ENCODE data around the gene LCP1.

Gene LCP1

GRCh38 chr13:46101484-46102254 lies 80.3 kb downstream of the LCP1 start:
- TF ChIP-seq SPI1 (IDR thresholded peaks at IDR 0.05; ENCODE audit: borderline replicate concordance, low read depth) (peak; percentile 8; the same call in 1 of the 2 replicates), GABPA (IDR thresholded peaks at IDR 0.05; ENCODE audit: low read depth) (no peak)
- no peak for DNase-seq (ENCODE audit: low read depth in 1 of 2, low spot score in 1 of 2)
- no peak overlapping the region for H3K27ac ChIP-seq (replicated peaks)
- no peaks in the 10 kb centered on the region for H3K27me3 ChIP-seq (ENCODE audit: insufficient read depth, poor library complexity, severe bottlenecking)
- H3K4me3 ChIP-seq (replicated peaks; ENCODE audit: insufficient read depth, low read length) = no peak overlapping the region

GRCh38 chr13:46101002-46101401 lies 81.0 kb downstream of the LCP1 start:
- no peak for DNase-seq (ENCODE audit: low read depth in 1 of 2, low spot score in 1 of 2)
- TF ChIP-seq CTCF (IDR thresholded peaks at IDR 0.05; ENCODE audit: insufficient read depth, low read length) = no peak
- no peak for TF ChIP-seq SPI1 (IDR thresholded peaks at IDR 0.05; ENCODE audit: borderline replicate concordance, low read depth)
- TF ChIP-seq POLR2AphosphoS5 (IDR thresholded peaks at IDR 0.05; ENCODE audit: low read depth) = no peak
- TF ChIP-seq GABPA (IDR thresholded peaks at IDR 0.05; ENCODE audit: low read depth) = no peak
- no peak for TF ChIP-seq REST (IDR thresholded peaks at IDR 0.05; ENCODE audit: insufficient replicate concordance, low read depth)
- Histone ChIP-seq H3K27ac (replicated peaks) (no peak overlapping the region), H3K27me3 (ENCODE audit: insufficient read depth, poor library complexity, severe bottlenecking) (no peaks in the 10 kb centered on the region), H3K4me3 (replicated peaks; ENCODE audit: insufficient read depth, low read length) (no peak overlapping the region)

GRCh38 chr13:46100191-46100815 lies 81.7 kb downstream of the LCP1 start:
- DNase-seq (ENCODE audit: low read depth in 1 of 2, low spot score in 1 of 2) = no peak
- no peak overlapping the region for H3K27ac ChIP-seq (replicated peaks)
- TF ChIP-seq GABPA (IDR thresholded peaks at IDR 0.05; ENCODE audit: low read depth) = no peak
- TF ChIP-seq SPI1 (IDR thresholded peaks at IDR 0.05; ENCODE audit: borderline replicate concordance, low read depth) = no peak
- no peak for TF ChIP-seq POLR2AphosphoS5 (IDR thresholded peaks at IDR 0.05; ENCODE audit: low read depth)
- TF ChIP-seq CTCF (IDR thresholded peaks at IDR 0.05; ENCODE audit: insufficient read depth, low read length) = no peak
- TF ChIP-seq REST (IDR thresholded peaks at IDR 0.05; ENCODE audit: insufficient replicate concordance, low read depth) = no peak
- no peaks in the 10 kb centered on the region for H3K27me3 ChIP-seq (ENCODE audit: insufficient read depth, poor library complexity, severe bottlenecking)
- H3K4me3 ChIP-seq (replicated peaks; ENCODE audit: insufficient read depth, low read length) = no peak overlapping the region

GRCh38 chr13:46097663-46098062 lies 84.3 kb downstream of the LCP1 start:
- no peaks in the 10 kb centered on the region for H3K27me3 ChIP-seq (ENCODE audit: insufficient read depth, poor library complexity, severe bottlenecking)
- TF ChIP-seq CTCF (IDR thresholded peaks at IDR 0.05; ENCODE audit: insufficient read depth, low read length) = no peak
- no peak for TF ChIP-seq SPI1 (IDR thresholded peaks at IDR 0.05; ENCODE audit: borderline replicate concordance, low read depth)
- no peak for TF ChIP-seq GABPA (IDR thresholded peaks at IDR 0.05; ENCODE audit: low read depth)
- TF ChIP-seq REST (IDR thresholded peaks at IDR 0.05; ENCODE audit: insufficient replicate concordance, low read depth) = no peak
- TF ChIP-seq POLR2AphosphoS5 (IDR thresholded peaks at IDR 0.05; ENCODE audit: low read depth) = no peak

More at GRCh38 chr13:46097663-46098062, 84.3 kb downstream of the LCP1 start:
- DNase-seq (ENCODE audit: low read depth in 1 of 2, low spot score in 1 of 2) = no peak
- H3K4me3 ChIP-seq (replicated peaks; ENCODE audit: insufficient read depth, low read length) = no peak overlapping the region
- H3K27ac ChIP-seq (replicated peaks) = no peak overlapping the region

Data from HL-60 (cell line).